IMR-90 (cell line): ENCODE results near the gene IL17B. TPM values are rescaled to one million over a fixed set of nuclear protein-coding genes. Genes with fewer than 3 reads are reported as not detected.

ENCODE experiments used
- ATAC-seq: fragments of 200-7000 bp; cut with Tn5 transposase; 2 replicates; pipeline ENCODE4 v1.9.1; 2020; ENCODE audit warnings: low read depth, mild to moderate bottlenecking, moderate library complexity
- BruUV-seq: library from RNA; stranded (reverse); fragments of 400-500 nt; replicated peaks from 2 replicates; lab custom pipeline; 2021; lab: Mats Ljungman, UMichigan
- CTCF ChIA-PET: fragments of 300-600 bp; formaldehyde crosslinking; extraction: SDS; loops from one replicate; lab custom pipeline; 2021; ENCODE audit warnings: antibody characterized with exemption; lab: Yijun Ruan, JAX
- POLR2A ChIA-PET: fragments of 300-600 bp; sonication (Branson Sonifier 250); formaldehyde crosslinking; loops from one replicate; lab custom pipeline; 2022; ENCODE audit warnings: antibody characterized with exemption; ENCODE audit not compliant: unreplicated experiment; lab: Charles Lee
- DNase-seq: peaks from one replicate; pipeline ENCODE4 v3.0.0; 2013
- H2AFZ ChIP-seq: replicated peaks from 2 replicates; pipeline ENCODE3; 2013; ENCODE audit warnings: low read length, mild to moderate bottlenecking; ENCODE audit not compliant: poor library complexity
- H2AK5ac ChIP-seq: 2 replicates; pipeline ENCODE4 v1.6.1; 2013; ENCODE audit warnings: low read depth, low read length, inconsistent platforms
- H2AK9ac ChIP-seq: replicated peaks from 2 replicates; pipeline ENCODE3; 2013; ENCODE audit warnings: mild to moderate bottlenecking, low read depth, low read length, moderate library complexity; ENCODE audit not compliant: poor library complexity
- H2BK120ac ChIP-seq: 2 replicates; pipeline ENCODE4 v1.6.1; 2013; ENCODE audit warnings: low read depth, low read length, inconsistent platforms
- H2BK15ac ChIP-seq: 3 replicates; pipeline ENCODE4 v1.6.1; 2013; ENCODE audit warnings: low read depth, low read length, inconsistent platforms
- H2BK20ac ChIP-seq: 2 replicates; pipeline ENCODE4 v1.6.1; 2013; ENCODE audit warnings: low read depth, mild to moderate bottlenecking, inconsistent platforms, low read length, moderate library complexity
- H2BK5ac ChIP-seq: 2 replicates; pipeline ENCODE4 v1.6.1; 2013; ENCODE audit warnings: mild to moderate bottlenecking, low read depth, low read length, inconsistent platforms; ENCODE audit not compliant: poor library complexity, severe bottlenecking
- H3K14ac ChIP-seq: replicated peaks from 2 replicates; pipeline ENCODE4 v1.6.1; 2013; ENCODE audit warnings: low read depth, low read length, inconsistent platforms
- H3K18ac ChIP-seq: 2 replicates; pipeline ENCODE4 v1.6.1; 2013; ENCODE audit warnings: low read depth, low read length, control low read depth
- H3K23ac ChIP-seq: 2 replicates; pipeline ENCODE4 v1.6.1; 2013; ENCODE audit warnings: low read depth, low read length, inconsistent platforms
- H3K27ac ChIP-seq: 2 replicates; pipeline ENCODE4 v1.5.1; 2013; ENCODE audit warnings: mild to moderate bottlenecking, control low read depth, low read length; ENCODE audit not compliant: insufficient read depth
- H3K27me3 ChIP-seq: 2 replicates; pipeline ENCODE4 v1.6.1; 2013; ENCODE audit warnings: low read length; ENCODE audit not compliant: control insufficient read depth, insufficient read depth
- H3K36me3 ChIP-seq: 2 replicates; pipeline ENCODE4 v1.6.1; 2013; ENCODE audit warnings: low read length, mixed read lengths; ENCODE audit not compliant: control insufficient read depth, insufficient read depth
- H3K4ac ChIP-seq: 2 replicates; pipeline ENCODE4 v1.6.1; 2013; ENCODE audit warnings: low read depth, low read length, inconsistent platforms
- H3K4me1 ChIP-seq: 2 replicates; pipeline ENCODE4 v1.6.1; 2013; ENCODE audit warnings: low read length, mixed read lengths; ENCODE audit not compliant: control insufficient read depth, insufficient read depth
- H3K4me2 ChIP-seq: 2 replicates; pipeline ENCODE4 v1.6.1; 2013; ENCODE audit warnings: low read depth, mild to moderate bottlenecking, control low read depth, low read length, moderate library complexity
- H3K4me3 ChIP-seq: 2 replicates; pipeline ENCODE4 v1.5.1; 2013; ENCODE audit warnings: low read depth, mild to moderate bottlenecking, control low read depth, low read length, moderate library complexity; ENCODE audit not compliant: insufficient read depth
- H3K56ac ChIP-seq: 2 replicates; pipeline ENCODE4 v1.6.1; 2013; ENCODE audit warnings: low read length, inconsistent platforms; ENCODE audit not compliant: insufficient read depth; ENCODE audit errors: extremely low read depth
- H3K79me1 ChIP-seq, 2 experiments: 2 replicates each; pipeline ENCODE4 v1.6.1; 2013; ENCODE audit warnings: low read length in 2 of 2, inconsistent platforms in 1 of 2, low read depth in 1 of 2
- H3K9ac ChIP-seq: 2 replicates; pipeline ENCODE4 v1.6.1; 2013; ENCODE audit warnings: low read depth, low read length, control low read depth
- H3K9me1 ChIP-seq: 2 replicates; pipeline ENCODE4 v1.6.1; 2013; ENCODE audit warnings: low read length, inconsistent platforms; ENCODE audit not compliant: insufficient read depth
- H3K9me3 ChIP-seq: 2 replicates; pipeline ENCODE4 v1.6.1; 2013; ENCODE audit warnings: low read length; ENCODE audit not compliant: control insufficient read depth, insufficient read depth
- H4K20me1 ChIP-seq: 2 replicates; pipeline ENCODE4 v1.6.1; 2013; ENCODE audit warnings: low read length, inconsistent platforms; ENCODE audit not compliant: insufficient read depth
- H4K5ac ChIP-seq: 2 replicates; pipeline ENCODE4 v1.6.1; 2013; ENCODE audit warnings: mild to moderate bottlenecking, low read depth, low read length, control low read depth
- H4K8ac ChIP-seq, 2 experiments: 2 replicates each; pipeline ENCODE4 v1.6.1; 2013; ENCODE audit warnings: low read depth in 2 of 2, low read length in 2 of 2, control low read depth in 1 of 2, inconsistent platforms in 1 of 2
- H4K91ac ChIP-seq: 2 replicates; pipeline ENCODE4 v1.6.1; 2013; ENCODE audit warnings: low read depth, low read length, inconsistent platforms; ENCODE audit not compliant: insufficient read depth
- BHLHE40 ChIP-seq: fragments of 150-350 bp; IDR thresholded peaks from 2 replicates; pipeline ENCODE4 v1.6.1; 2016; ENCODE audit warnings: mild to moderate bottlenecking, low read depth, low read length
- CEBPB ChIP-seq: IDR thresholded peaks from 2 replicates; pipeline ENCODE4 v1.6.1; 2012; ENCODE audit warnings: low read depth, low read length, improper control_type of control experiment
- CHD1 ChIP-seq: IDR thresholded peaks from 2 replicates; pipeline ENCODE4 v1.6.1; 2012; ENCODE audit warnings: low read depth, low read length, improper control_type of control experiment
- FOS ChIP-seq: fragments of 150-350 bp; IDR thresholded peaks from 2 replicates; pipeline ENCODE4 v1.6.1; 2016; ENCODE audit warnings: low read depth, low read length
- MAZ ChIP-seq: IDR thresholded peaks from 2 replicates; pipeline ENCODE4 v1.6.1; 2012; ENCODE audit warnings: low read depth, mild to moderate bottlenecking, low read length, improper control_type of control experiment, moderate library complexity, borderline replicate concordance
- MXI1 ChIP-seq: IDR thresholded peaks from 2 replicates; pipeline ENCODE4 v1.6.1; 2012; ENCODE audit warnings: low read depth, mild to moderate bottlenecking, low read length, moderate library complexity, borderline replicate concordance
- NFE2L2 ChIP-seq: fragments of 150-350 bp; IDR thresholded peaks from 2 replicates; pipeline ENCODE4 v1.6.1; 2016; ENCODE audit warnings: low read depth, mild to moderate bottlenecking, low read length
- POLR2A ChIP-seq: IDR thresholded peaks from 2 replicates; pipeline ENCODE4 v1.6.1; 2012; ENCODE audit warnings: mild to moderate bottlenecking, low read depth, low read length
- RCOR1 ChIP-seq: IDR thresholded peaks from 2 replicates; pipeline ENCODE4 v1.6.1; 2012; ENCODE audit warnings: mild to moderate bottlenecking, low read length, improper control_type of control experiment; ENCODE audit not compliant: insufficient replicate concordance
- RFX5 ChIP-seq: IDR thresholded peaks from 2 replicates; pipeline ENCODE4 v1.8.0; 2012; ENCODE audit warnings: low read depth, mild to moderate bottlenecking, low read length, moderate library complexity
- SMC3 ChIP-seq: fragments of 150-350 bp; IDR thresholded peaks from 2 replicates; pipeline ENCODE4 v1.6.1; 2016; ENCODE audit warnings: low read depth, mild to moderate bottlenecking, antibody characterized with exemption, low read length, moderate library complexity
- WGBS, 2 experiments: methylation state at CpG; one replicate each; pipeline versions ENCODE4 v1.1.5 to v1.1.7; 2013; ENCODE audit warnings: missing lambda C conversion rate in 2 of 2; ENCODE audit not compliant: insufficient read length in 1 of 2; ENCODE audit errors: extremely low coverage in 2 of 2; 5-methylcytosine and 5-hydroxymethylcytosine counted together
- dilution Hi-C: fragments of 300-500 bp; cut with HindIII; formaldehyde crosslinking; loops from one replicate; pipeline ENCODE4 v1.14.3; 2018; ENCODE audit warnings: low sequenced_read_pairs; ENCODE audit not compliant: unreplicated experiment
- in situ Hi-C: fragments of 300-500 bp; cut with MboI; formaldehyde crosslinking; loops from 3 replicates; pipeline ENCODE4 v1.14.3; 2019; ENCODE audit warnings: low sequenced_read_pairs, inconsistent platforms, mixed read lengths
- intact Hi-C: fragments of 100-400 bp; cut with micrococcal nuclease; formaldehyde crosslinking; loops from 2 replicates; pipeline ENCODE4 v1.10.0; 2022
- polyA plus RNA-seq, 3 experiments: library from polyadenylated mRNA; depleted of rRNA; stranded (reverse); fragments of >200 nt; gene quantifications; 2 replicates each; pipeline ENCODE4 v1.2.3, GENCODE V29; 2012; ENCODE audit warnings: low replicate concordance in 1 of 3
- total RNA-seq: library from RNA; depleted of rRNA; stranded (reverse); fragments of >200 nt; gene quantifications from 2 replicates; pipeline ENCODE4 v1.2.3, GENCODE V29; 2012
- TF ChIP-seq, protein P1 (sequence below): fragments of 150-350 bp; IDR thresholded peaks from 2 replicates; pipeline ENCODE4 v1.6.1; 2017; ENCODE audit warnings: mild to moderate bottlenecking, antibody characterized with exemption, low read length, low read depth
- TF ChIP-seq, protein P2 (sequence below): fragments of 150-350 bp; IDR thresholded peaks from 2 replicates; pipeline ENCODE4 v1.6.1; 2016; ENCODE audit warnings: low read depth, mild to moderate bottlenecking, low read length, moderate library complexity, borderline replicate concordance
- TF ChIP-seq, protein P3 (sequence below): conservative IDR thresholded peaks from 2 replicates; pipeline ENCODE4 v1.5.1; 2012; ENCODE audit warnings: mild to moderate bottlenecking, low read depth, low read length, improper control_type of control experiment

The IL17B gene
- total and polyA plus RNA-seq, 2 of the 4 experiments (the other 2 are of a cell fraction): 0.31 TPM; not detected in 1

DNA sequence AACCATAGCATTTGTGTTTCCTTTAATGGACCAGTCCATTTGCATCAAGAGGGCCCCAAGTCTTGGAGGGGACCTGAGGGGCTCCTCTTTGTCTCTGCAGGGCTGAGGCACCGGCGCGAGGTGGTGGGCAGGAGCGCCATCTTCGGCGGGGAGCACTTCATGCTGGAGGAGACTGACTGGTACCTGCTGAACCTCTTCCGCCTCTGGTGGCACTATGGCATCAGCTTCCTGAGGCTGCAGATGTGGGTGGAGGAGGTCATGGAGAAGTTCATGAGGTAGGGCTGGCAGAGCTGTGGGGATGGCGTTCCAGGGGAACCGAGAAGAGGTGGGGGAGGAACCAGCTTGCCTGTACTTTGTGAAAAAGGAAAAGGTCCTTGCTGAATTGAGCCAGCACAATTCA is 15.2 kb downstream of the IL17B start:
- POLR2A ChIA-PET: no interaction called here
- in situ Hi-C loops: no loop called here
- no TSS peak for BruUV-seq

More for the DNA sequence above, 15.2 kb downstream of the IL17B start:
- TF ChIP-seq, protein P1, sequence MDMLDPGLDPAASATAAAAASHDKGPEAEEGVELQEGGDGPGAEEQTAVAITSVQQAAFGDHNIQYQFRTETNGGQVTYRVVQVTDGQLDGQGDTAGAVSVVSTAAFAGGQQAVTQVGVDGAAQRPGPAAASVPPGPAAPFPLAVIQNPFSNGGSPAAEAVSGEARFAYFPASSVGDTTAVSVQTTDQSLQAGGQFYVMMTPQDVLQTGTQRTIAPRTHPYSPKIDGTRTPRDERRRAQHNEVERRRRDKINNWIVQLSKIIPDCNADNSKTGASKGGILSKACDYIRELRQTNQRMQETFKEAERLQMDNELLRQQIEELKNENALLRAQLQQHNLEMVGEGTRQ: no peak
- TF ChIP-seq POLR2A (no peak), FOS (no peak), SMC3 (no peak), MXI1 (no peak), NFE2L2 (no peak), MAZ (no peak), RFX5 (no peak), CHD1 (no peak), CEBPB (no peak), BHLHE40 (no peak), RCOR1 (no peak)
- TF ChIP-seq, protein P2, sequence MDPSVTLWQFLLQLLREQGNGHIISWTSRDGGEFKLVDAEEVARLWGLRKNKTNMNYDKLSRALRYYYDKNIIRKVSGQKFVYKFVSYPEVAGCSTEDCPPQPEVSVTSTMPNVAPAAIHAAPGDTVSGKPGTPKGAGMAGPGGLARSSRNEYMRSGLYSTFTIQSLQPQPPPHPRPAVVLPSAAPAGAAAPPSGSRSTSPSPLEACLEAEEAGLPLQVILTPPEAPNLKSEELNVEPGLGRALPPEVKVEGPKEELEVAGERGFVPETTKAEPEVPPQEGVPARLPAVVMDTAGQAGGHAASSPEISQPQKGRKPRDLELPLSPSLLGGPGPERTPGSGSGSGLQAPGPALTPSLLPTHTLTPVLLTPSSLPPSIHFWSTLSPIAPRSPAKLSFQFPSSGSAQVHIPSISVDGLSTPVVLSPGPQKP: no peak
- TF ChIP-seq, protein P3, sequence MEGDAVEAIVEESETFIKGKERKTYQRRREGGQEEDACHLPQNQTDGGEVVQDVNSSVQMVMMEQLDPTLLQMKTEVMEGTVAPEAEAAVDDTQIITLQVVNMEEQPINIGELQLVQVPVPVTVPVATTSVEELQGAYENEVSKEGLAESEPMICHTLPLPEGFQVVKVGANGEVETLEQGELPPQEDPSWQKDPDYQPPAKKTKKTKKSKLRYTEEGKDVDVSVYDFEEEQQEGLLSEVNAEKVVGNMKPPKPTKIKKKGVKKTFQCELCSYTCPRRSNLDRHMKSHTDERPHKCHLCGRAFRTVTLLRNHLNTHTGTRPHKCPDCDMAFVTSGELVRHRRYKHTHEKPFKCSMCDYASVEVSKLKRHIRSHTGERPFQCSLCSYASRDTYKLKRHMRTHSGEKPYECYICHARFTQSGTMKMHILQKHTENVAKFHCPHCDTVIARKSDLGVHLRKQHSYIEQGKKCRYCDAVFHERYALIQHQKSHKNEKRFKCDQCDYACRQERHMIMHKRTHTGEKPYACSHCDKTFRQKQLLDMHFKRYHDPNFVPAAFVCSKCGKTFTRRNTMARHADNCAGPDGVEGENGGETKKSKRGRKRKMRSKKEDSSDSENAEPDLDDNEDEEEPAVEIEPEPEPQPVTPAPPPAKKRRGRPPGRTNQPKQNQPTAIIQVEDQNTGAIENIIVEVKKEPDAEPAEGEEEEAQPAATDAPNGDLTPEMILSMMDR: no peak
- Histone ChIP-seq H3K4me2 (no peak overlapping the region), H3K14ac (no peak overlapping the region), H2AK5ac (no peak overlapping the region), H3K9me3 (no peaks in the 10 kb centered on the region), H3K18ac (no peak overlapping the region), H3K4me1 (0 out of 2 replicates have a peak, but pooled peaks cover 2% of the 10 kb centered on the region), H3K23ac (no peak overlapping the region), H2BK15ac (no peak overlapping the region), H2AFZ (no peak overlapping the region), H3K79me1 (peaks cover 0 to 4% of the 10 kb centered on the region in 2 experiments; a peak in 1 of 4 replicates), H3K27ac (no peak overlapping the region), H3K56ac (no peak overlapping the region), H3K9ac (no peak overlapping the region), H3K36me3 (no peaks in the 10 kb centered on the region), H3K27me3 (no peaks in the 10 kb centered on the region), H2AK9ac (no peak overlapping the region), H4K20me1 (no peaks in the 10 kb centered on the region), H4K91ac (no peak overlapping the region), H3K9me1 (no peaks in the 10 kb centered on the region; the same call in none of the 2 replicates), H4K5ac (no peak overlapping the region), H2BK120ac (no peak overlapping the region), H2BK20ac (no peak overlapping the region), H4K8ac (no peak overlapping the region), H3K4ac (no peak overlapping the region), H2BK5ac (no peak overlapping the region), H3K4me3 (no peak overlapping the region)
- dilution Hi-C loops (no loop called here), intact Hi-C loops (no loop called here)
- DNase-seq: no peak
- CTCF ChIA-PET: no interaction called here
- no peak for ATAC-seq
- 98% methylated on average over 7 of the region's 9 CpGs; no CpG with 5 or more reads in 1 of the 2 experiments for WGBS, 2 experiments
